Esophagus muscularis mucosa (tissue), 4 donors: ENCODE measurements around the gene TP53I11. TPM values are rescaled to one million over a fixed set of nuclear protein-coding genes. Genes with fewer than 3 reads are reported as not detected.
A peak's percentile ranks its signal among the peaks of the same experiment; 100 is the strongest.

Source experiments
- DNase-seq: peaks from one replicate; pipeline ENCODE4 v3.0.0-alpha.2; 2017; ENCODE audit errors: extremely low spot score
- H3K27ac ChIP-seq, 4 donors: fragments of 200-600 bp; sonication (generic); replicated peaks in 1 of 4; 1 replicate in 3 of 4; 2 replicates in 1 of 4; pipeline ENCODE4 v1.5.1; 2016 to 2019; ENCODE audit warnings: mild to moderate bottlenecking in 1 of 4
- H3K27me3 ChIP-seq, 4 donors: fragments of 200-600 bp; sonication (generic); one replicate each; pipeline versions ENCODE4 v1.5.1 to v1.6.0; 2016 to 2019
- H3K36me3 ChIP-seq, 4 donors: fragments of 200-600 bp; sonication (generic); one replicate each; pipeline ENCODE4 v1.5.1; 2016 to 2019
- H3K4me1 ChIP-seq, 4 donors: fragments of 200-600 bp; sonication (generic); one replicate each; pipeline ENCODE4 v1.5.1; 2016 to 2019
- H3K4me3 ChIP-seq, 4 donors: fragments of 200-600 bp; sonication (generic); 1 replicate in 2 of 4; 2 replicates in 2 of 4; pipeline ENCODE4 v1.5.1; 2016 to 2019; ENCODE audit warnings: mild to moderate bottlenecking in 4 of 4, moderate library complexity in 1 of 4
- H3K9me3 ChIP-seq, 4 donors: fragments of 200-600 bp; sonication (generic); 1 replicate in 3 of 4; 2 replicates in 1 of 4; pipeline ENCODE4 v1.5.1; 2016 to 2019
- EP300 ChIP-seq: sonication (generic); formaldehyde crosslinking; IDR thresholded peaks from one replicate; pipeline ENCODE4 v1.6.1; 2017; ENCODE audit warnings: antibody characterized with exemption
- POLR2A ChIP-seq: fragments of 450-650 bp; IDR thresholded peaks from one replicate; pipeline ENCODE4 v1.6.1; 2017; ENCODE audit warnings: antibody characterized with exemption, moderate library complexity, mild to moderate bottlenecking, low read depth
- POLR2AphosphoS5 ChIP-seq, 2 donors: sonication (generic); formaldehyde crosslinking; IDR thresholded peaks; one replicate each; pipeline ENCODE4 v1.6.1; 2017; ENCODE audit warnings: antibody characterized with exemption in 2 of 2
- WGBS: methylation state at CpG from one replicate; pipeline ENCODE4 v1.1.5; 2018; 5-methylcytosine and 5-hydroxymethylcytosine counted together
- intact Hi-C: fragments of 100-400 bp; cut with DNase I; formaldehyde crosslinking; loops from one replicate; pipeline ENCODE4 v1.15.1; 2023
- total RNA-seq, 4 donors: library from RNA; depleted of rRNA; stranded (reverse); fragments of >200 nt; gene quantifications; one replicate each; pipeline versions ENCODE4 v1.1.0 to v1.2.1, GENCODE V29; 2016
- TF ChIP-seq, protein P1 (sequence below), 3 experiments: fragments of 200-600 bp in 2 of 3; fragments of 450-650 bp in 1 of 3; sonication (generic) in 2 of 3; IDR thresholded peaks; one replicate each; pipeline ENCODE4 v1.5.1; 2017 to 2019; ENCODE audit warnings: antibody characterized with exemption in 3 of 3, mild to moderate bottlenecking in 2 of 3, moderate library complexity in 1 of 3

TP53I11 gene
- total RNA-seq, 4 donors from 2014 or later: 51.1 to 76.1 (median 59.2) TPM

- H3K4me3 ChIP-seq: no peak overlapping the region
- DNase-seq: no peak
- H3K36me3 ChIP-seq: peaks cover 0 to 49% (median 40%) of the 10 kb centered on the region in 4 donors
- intact Hi-C loops: loop anchor here (5.0 kb wide), 2 partner anchors 186 to 356 kb away; partner anchors contain the start of gene TSPAN18
- no peak overlapping the region for H3K27ac ChIP-seq
- TF ChIP-seq POLR2AphosphoS5 (IDR thresholded peaks at IDR 0.05) (no peak), POLR2A (no peak), EP300 (no peak)
- TF ChIP-seq, protein P1, sequence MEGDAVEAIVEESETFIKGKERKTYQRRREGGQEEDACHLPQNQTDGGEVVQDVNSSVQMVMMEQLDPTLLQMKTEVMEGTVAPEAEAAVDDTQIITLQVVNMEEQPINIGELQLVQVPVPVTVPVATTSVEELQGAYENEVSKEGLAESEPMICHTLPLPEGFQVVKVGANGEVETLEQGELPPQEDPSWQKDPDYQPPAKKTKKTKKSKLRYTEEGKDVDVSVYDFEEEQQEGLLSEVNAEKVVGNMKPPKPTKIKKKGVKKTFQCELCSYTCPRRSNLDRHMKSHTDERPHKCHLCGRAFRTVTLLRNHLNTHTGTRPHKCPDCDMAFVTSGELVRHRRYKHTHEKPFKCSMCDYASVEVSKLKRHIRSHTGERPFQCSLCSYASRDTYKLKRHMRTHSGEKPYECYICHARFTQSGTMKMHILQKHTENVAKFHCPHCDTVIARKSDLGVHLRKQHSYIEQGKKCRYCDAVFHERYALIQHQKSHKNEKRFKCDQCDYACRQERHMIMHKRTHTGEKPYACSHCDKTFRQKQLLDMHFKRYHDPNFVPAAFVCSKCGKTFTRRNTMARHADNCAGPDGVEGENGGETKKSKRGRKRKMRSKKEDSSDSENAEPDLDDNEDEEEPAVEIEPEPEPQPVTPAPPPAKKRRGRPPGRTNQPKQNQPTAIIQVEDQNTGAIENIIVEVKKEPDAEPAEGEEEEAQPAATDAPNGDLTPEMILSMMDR (IDR thresholded peaks at IDR 0.05): no peak
- H3K4me1 ChIP-seq: peaks cover 24 to 38% (median 32%) of the 10 kb centered on the region in 4 donors
- H3K9me3 ChIP-seq: no peaks in the 10 kb centered on the region
- no peaks in the 10 kb centered on the region for H3K27me3 ChIP-seq
These were observed 37.2 kb downstream of the TP53I11 start for GRCh38 chr11:44913502-44913901.

- DNase-seq: no peak
- TF ChIP-seq, protein P1 (IDR thresholded peaks at IDR 0.05): no peak
- TF ChIP-seq POLR2A (no peak), POLR2AphosphoS5 (IDR thresholded peaks at IDR 0.05) (no peak), EP300 (no peak)
- intact Hi-C loops: loop anchor here (5.0 kb wide), 2 partner anchors 185 to 355 kb away; partner anchors contain the start of gene TSPAN18
- Histone ChIP-seq H3K27me3 (no peaks in the 10 kb centered on the region), H3K9me3 (no peaks in the 10 kb centered on the region), H3K4me3 (no peak overlapping the region), H3K27ac (no peak overlapping the region), H3K36me3 (peaks cover 0 to 45% (median 33%) of the 10 kb centered on the region in 4 donors), H3K4me1 (peaks cover 24 to 38% (median 32%) of the 10 kb centered on the region in 4 donors)
- 65% methylated on average over 12 of the region's 12 CpGs for WGBS
These were observed 38.3 kb downstream of the TP53I11 start for GRCh38 chr11:44912270-44912987.

- peaks cover 17 to 38% (median 30%) of the 10 kb centered on the region in 4 donors for H3K4me1 ChIP-seq
- WGBS: 24% methylated on average over 24 of the region's 24 CpGs
- peak; percentile 98 for DNase-seq
- H3K27me3 ChIP-seq: no peaks in the 10 kb centered on the region
- no peak overlapping the region for H3K4me3 ChIP-seq
- H3K36me3 ChIP-seq: peaks cover 0 to 40% (median 28%) of the 10 kb centered on the region in 4 donors
- TF ChIP-seq POLR2A: no peak
- TF ChIP-seq EP300: no peak
- TF ChIP-seq, protein P1 (IDR thresholded peaks at IDR 0.05): peak; percentile 81 to 87 (median 85)
- peak in 1 of 2 donors; percentile 7 for TF ChIP-seq POLR2AphosphoS5 (IDR thresholded peaks at IDR 0.05)
- no peaks in the 10 kb centered on the region for H3K9me3 ChIP-seq
- peak overlapping the region; percentile 13 to 45 (median 38) for H3K27ac ChIP-seq
- intact Hi-C loops: loop anchor here (2.0 to 5.0 kb wide), 3 partner anchors 184 to 354 kb away; partner anchors contain the start of gene TSPAN18
These were observed 39.5 kb downstream of the TP53I11 start for GRCh38 chr11:44911029-44911814.

DNA sequence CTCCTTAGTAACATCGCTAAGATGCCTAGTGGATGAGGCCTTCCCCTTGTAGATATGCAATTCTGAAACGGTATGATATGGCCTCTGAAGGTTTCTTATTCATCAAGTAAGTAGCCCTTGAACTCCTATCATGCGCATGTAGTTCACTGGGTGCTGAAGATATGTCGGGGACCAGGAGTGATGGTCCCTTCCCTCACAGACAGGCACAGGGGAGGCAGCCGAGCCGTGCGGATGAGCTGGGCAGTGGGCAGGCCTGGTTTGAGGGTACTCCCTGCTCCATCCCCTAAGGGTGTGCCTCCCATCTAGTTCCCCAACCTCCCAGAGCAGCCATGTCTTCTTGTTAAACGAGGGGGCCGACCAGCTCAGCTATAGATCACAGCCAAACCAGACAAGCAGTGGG lies 40.1 kb downstream of the TP53I11 start:
- peaks cover 16 to 38% (median 28%) of the 10 kb centered on the region in 4 donors for H3K4me1 ChIP-seq
- no peak overlapping the region for H3K4me3 ChIP-seq
- no peak for DNase-seq
- WGBS: 86% methylated on average over 9 of the region's 9 CpGs
- H3K36me3 ChIP-seq: peaks cover 0 to 34% (median 22%) of the 10 kb centered on the region in 4 donors
- no peaks in the 10 kb centered on the region for H3K9me3 ChIP-seq
- intact Hi-C loops: loop anchor here (2.0 to 5.0 kb wide), 3 partner anchors 183 to 353 kb away; partner anchors contain the start of gene TSPAN18
- no peaks in the 10 kb centered on the region for H3K27me3 ChIP-seq
- TF ChIP-seq, protein P1 (IDR thresholded peaks at IDR 0.05): no peak
- TF ChIP-seq EP300: no peak
- TF ChIP-seq POLR2A: no peak
- no peak for TF ChIP-seq POLR2AphosphoS5 (IDR thresholded peaks at IDR 0.05)
- peak overlapping the region; percentile 13 to 40 (median 30) for H3K27ac ChIP-seq
